Neural cell (in vitro differentiated cells): Measurements from ENCODE around the gene PHACTR1. TPM values are rescaled to one million over a fixed set of nuclear protein-coding genes. Genes with fewer than 3 reads are reported as not detected.

Source experiments
- H2AFZ ChIP-seq: fragments of 200-600, 300-800 bp; sonication (generic), shearing (Covaris generic); 2 replicates; pipeline ENCODE4 v1.6.0; 2014; ENCODE audit warnings: low read depth, mild to moderate bottlenecking, antibody characterized with exemption, low read length, moderate library complexity
- H3F3A ChIP-seq: fragments of 200-600 bp; shearing (Covaris generic); 2 replicates; pipeline ENCODE4 v1.6.1; 2016; ENCODE audit warnings: mild to moderate bottlenecking, moderate library complexity, mixed read lengths, antibody characterized with exemption, low read length; ENCODE audit not compliant: insufficient read depth, poor library complexity, severe bottlenecking
- H3K27ac ChIP-seq: fragments of 200-600, 300-800 bp; sonication (generic), shearing (Covaris generic); 2 replicates; pipeline ENCODE4 v1.5.1; 2014; ENCODE audit warnings: mild to moderate bottlenecking, low read length, moderate library complexity
- H3K27me3 ChIP-seq: fragments of 300-800, 200-600 bp; sonication (generic), shearing (Covaris generic); 2 replicates; pipeline ENCODE4 v1.6.0; 2014; ENCODE audit warnings: mild to moderate bottlenecking, low read depth, low read length, moderate library complexity; ENCODE audit not compliant: insufficient read depth
- H3K36me3 ChIP-seq: fragments of 300-800, 200-600 bp; sonication (generic), shearing (Covaris generic); 2 replicates; pipeline ENCODE4 v1.5.1; 2014; ENCODE audit warnings: mild to moderate bottlenecking, antibody characterized with exemption, low read length, moderate library complexity; ENCODE audit not compliant: insufficient read depth
- H3K4me2 ChIP-seq: fragments of 300-800, 200-600 bp; sonication (generic), shearing (Covaris generic); 2 replicates; pipeline ENCODE4 v1.6.0; 2014; ENCODE audit warnings: mild to moderate bottlenecking, low read length
- H3K4me3 ChIP-seq: fragments of 300-800, 200-600 bp; sonication (generic), shearing (Covaris generic); 2 replicates; pipeline ENCODE4 v1.5.1; 2014; ENCODE audit warnings: mild to moderate bottlenecking, low read length, moderate library complexity
- H3K79me2 ChIP-seq: fragments of 200-600 bp; shearing (Covaris generic); replicated peaks from 2 replicates; pipeline ENCODE4 v1.6.0; 2014; ENCODE audit warnings: mild to moderate bottlenecking, low read length, moderate library complexity; ENCODE audit not compliant: insufficient read depth
- H3K9ac ChIP-seq: fragments of 300-800, 200-600 bp; sonication (generic), shearing (Covaris generic); 2 replicates; pipeline ENCODE4 v1.6.1; 2016; ENCODE audit warnings: mild to moderate bottlenecking, low read length, mixed read lengths
- H3K9me2 ChIP-seq: fragments of 200-600 bp; shearing (Covaris generic); 2 replicates; pipeline ENCODE4 v1.6.1; 2016; ENCODE audit warnings: mild to moderate bottlenecking, low read length, mixed read lengths; ENCODE audit not compliant: insufficient read depth
- H3K9me3 ChIP-seq: fragments of 200-600, 300-800 bp; sonication (generic), shearing (Covaris generic); 2 replicates; pipeline ENCODE4 v1.6.1; 2016; ENCODE audit warnings: mild to moderate bottlenecking, mixed run types, low read length, moderate library complexity, mixed read lengths
- H4K20me1 ChIP-seq: fragments of 200-600 bp; shearing (Covaris generic); 2 replicates; pipeline ENCODE4 v1.6.1; 2016; ENCODE audit warnings: mild to moderate bottlenecking, mixed run types; ENCODE audit not compliant: insufficient read depth
- EP300 ChIP-seq: fragments of 450-650 bp; conservative IDR thresholded peaks from 2 replicates; pipeline ENCODE4 v1.6.1; 2014; ENCODE audit warnings: antibody characterized with exemption, mild to moderate bottlenecking, moderate library complexity; ENCODE audit not compliant: poor library complexity, severe bottlenecking
- EZH2 ChIP-seq: fragments of 200-600, 300-800 bp; shearing (Covaris generic), sonication (generic); IDR thresholded peaks from 2 replicates; pipeline ENCODE4 v1.6.1; 2014; ENCODE audit warnings: antibody characterized with exemption, low read length, borderline replicate concordance, mild to moderate bottlenecking; ENCODE audit not compliant: insufficient read depth, poor library complexity, severe bottlenecking
- MXI1 ChIP-seq: fragments of 450-650 bp; conservative IDR thresholded peaks from 2 replicates; pipeline ENCODE4 v1.6.1; 2014; ENCODE audit warnings: antibody characterized with exemption, mild to moderate bottlenecking; ENCODE audit not compliant: poor library complexity, severe bottlenecking
- POLR2AphosphoS5 ChIP-seq: IDR thresholded peaks from 2 replicates; pipeline ENCODE4 v1.6.1; 2012
- RAD21 ChIP-seq: fragments of 450-650 bp; conservative IDR thresholded peaks from 2 replicates; pipeline ENCODE4 v1.6.1; 2014; ENCODE audit warnings: antibody characterized with exemption, mild to moderate bottlenecking, moderate library complexity
- SMC3 ChIP-seq: fragments of 450-650 bp; conservative IDR thresholded peaks from 2 replicates; pipeline ENCODE4 v1.6.1; 2014; ENCODE audit warnings: antibody characterized with exemption, mild to moderate bottlenecking, moderate library complexity; ENCODE audit not compliant: poor library complexity
- TAF1 ChIP-seq: IDR thresholded peaks from 2 replicates; pipeline ENCODE4 v1.6.1; 2012; ENCODE audit warnings: low read depth
- polyA plus RNA-seq: library from polyadenylated mRNA; depleted of rRNA; stranded (reverse); fragments of >200 nt; gene quantifications from 2 replicates; pipeline ENCODE4 v1.2.3, GENCODE V29; 2014
- TF ChIP-seq, protein P1 (sequence below): fragments of 450-650 bp; IDR thresholded peaks from 2 replicates; pipeline ENCODE4 v1.5.1; 2014; ENCODE audit warnings: antibody characterized with exemption, mild to moderate bottlenecking, moderate library complexity; ENCODE audit not compliant: poor library complexity, severe bottlenecking
- TF ChIP-seq, protein P2 (sequence below): IDR thresholded peaks from 2 replicates; pipeline ENCODE4 v1.6.1; 2012; ENCODE audit warnings: borderline replicate concordance

Gene PHACTR1
- polyA plus RNA-seq, 1 donor from 2014 or later: 7.8 TPM

GRCh38 chr6:13075141-13075845 is 358.7 kb downstream of the PHACTR1 start:
- Histone ChIP-seq H3F3A (no peaks in the 10 kb centered on the region), H3K4me3 (no peak overlapping the region), H3K9me2 (no peaks in the 10 kb centered on the region), H3K27ac (no peak overlapping the region), H3K36me3 (no peaks in the 10 kb centered on the region), H4K20me1 (no peaks in the 10 kb centered on the region), H3K4me2 (no peak overlapping the region), H3K79me2 (no peaks in the 10 kb centered on the region), H3K27me3 (no peaks in the 10 kb centered on the region), H3K9ac (no peak overlapping the region), H2AFZ (no peak overlapping the region), H3K9me3 (no peaks in the 10 kb centered on the region)
- TF ChIP-seq, protein P1, sequence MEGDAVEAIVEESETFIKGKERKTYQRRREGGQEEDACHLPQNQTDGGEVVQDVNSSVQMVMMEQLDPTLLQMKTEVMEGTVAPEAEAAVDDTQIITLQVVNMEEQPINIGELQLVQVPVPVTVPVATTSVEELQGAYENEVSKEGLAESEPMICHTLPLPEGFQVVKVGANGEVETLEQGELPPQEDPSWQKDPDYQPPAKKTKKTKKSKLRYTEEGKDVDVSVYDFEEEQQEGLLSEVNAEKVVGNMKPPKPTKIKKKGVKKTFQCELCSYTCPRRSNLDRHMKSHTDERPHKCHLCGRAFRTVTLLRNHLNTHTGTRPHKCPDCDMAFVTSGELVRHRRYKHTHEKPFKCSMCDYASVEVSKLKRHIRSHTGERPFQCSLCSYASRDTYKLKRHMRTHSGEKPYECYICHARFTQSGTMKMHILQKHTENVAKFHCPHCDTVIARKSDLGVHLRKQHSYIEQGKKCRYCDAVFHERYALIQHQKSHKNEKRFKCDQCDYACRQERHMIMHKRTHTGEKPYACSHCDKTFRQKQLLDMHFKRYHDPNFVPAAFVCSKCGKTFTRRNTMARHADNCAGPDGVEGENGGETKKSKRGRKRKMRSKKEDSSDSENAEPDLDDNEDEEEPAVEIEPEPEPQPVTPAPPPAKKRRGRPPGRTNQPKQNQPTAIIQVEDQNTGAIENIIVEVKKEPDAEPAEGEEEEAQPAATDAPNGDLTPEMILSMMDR: no peak
- TF ChIP-seq EP300 (no peak), MXI1 (no peak), SMC3 (no peak), POLR2AphosphoS5 (no peak), TAF1 (no peak), EZH2 (no peak)
- TF ChIP-seq, protein P2, sequence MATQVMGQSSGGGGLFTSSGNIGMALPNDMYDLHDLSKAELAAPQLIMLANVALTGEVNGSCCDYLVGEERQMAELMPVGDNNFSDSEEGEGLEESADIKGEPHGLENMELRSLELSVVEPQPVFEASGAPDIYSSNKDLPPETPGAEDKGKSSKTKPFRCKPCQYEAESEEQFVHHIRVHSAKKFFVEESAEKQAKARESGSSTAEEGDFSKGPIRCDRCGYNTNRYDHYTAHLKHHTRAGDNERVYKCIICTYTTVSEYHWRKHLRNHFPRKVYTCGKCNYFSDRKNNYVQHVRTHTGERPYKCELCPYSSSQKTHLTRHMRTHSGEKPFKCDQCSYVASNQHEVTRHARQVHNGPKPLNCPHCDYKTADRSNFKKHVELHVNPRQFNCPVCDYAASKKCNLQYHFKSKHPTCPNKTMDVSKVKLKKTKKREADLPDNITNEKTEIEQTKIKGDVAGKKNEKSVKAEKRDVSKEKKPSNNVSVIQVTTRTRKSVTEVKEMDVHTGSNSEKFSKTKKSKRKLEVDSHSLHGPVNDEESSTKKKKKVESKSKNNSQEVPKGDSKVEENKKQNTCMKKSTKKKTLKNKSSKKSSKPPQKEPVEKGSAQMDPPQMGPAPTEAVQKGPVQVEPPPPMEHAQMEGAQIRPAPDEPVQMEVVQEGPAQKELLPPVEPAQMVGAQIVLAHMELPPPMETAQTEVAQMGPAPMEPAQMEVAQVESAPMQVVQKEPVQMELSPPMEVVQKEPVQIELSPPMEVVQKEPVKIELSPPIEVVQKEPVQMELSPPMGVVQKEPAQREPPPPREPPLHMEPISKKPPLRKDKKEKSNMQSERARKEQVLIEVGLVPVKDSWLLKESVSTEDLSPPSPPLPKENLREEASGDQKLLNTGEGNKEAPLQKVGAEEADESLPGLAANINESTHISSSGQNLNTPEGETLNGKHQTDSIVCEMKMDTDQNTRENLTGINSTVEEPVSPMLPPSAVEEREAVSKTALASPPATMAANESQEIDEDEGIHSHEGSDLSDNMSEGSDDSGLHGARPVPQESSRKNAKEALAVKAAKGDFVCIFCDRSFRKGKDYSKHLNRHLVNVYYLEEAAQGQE: no peak

- no peak overlapping the region for H3K4me2 ChIP-seq
- no peak overlapping the region for H3K27ac ChIP-seq
- no peak overlapping the region for H3K9ac ChIP-seq
- H3K4me3 ChIP-seq: no peak overlapping the region
- H4K20me1 ChIP-seq: no peaks in the 10 kb centered on the region
- TF ChIP-seq, protein P1: no peak
- TF ChIP-seq POLR2AphosphoS5: no peak
- TF ChIP-seq, protein P2: no peak
- no peak for TF ChIP-seq SMC3
- no peak for TF ChIP-seq MXI1
- no peak for TF ChIP-seq RAD21
- no peak for TF ChIP-seq TAF1
- no peak for TF ChIP-seq EP300
- TF ChIP-seq EZH2: no peak
- no peaks in the 10 kb centered on the region for H3F3A ChIP-seq
- H3K27me3 ChIP-seq: no peaks in the 10 kb centered on the region
- H3K36me3 ChIP-seq: no peaks in the 10 kb centered on the region
- H3K9me3 ChIP-seq: no peaks in the 10 kb centered on the region
- H2AFZ ChIP-seq: no peak overlapping the region
- no peaks in the 10 kb centered on the region for H3K79me2 ChIP-seq
- H3K9me2 ChIP-seq: no peaks in the 10 kb centered on the region
Measured at GRCh38 chr6:13076575-13076974, 360.0 kb downstream of the PHACTR1 start.
